Peyer's patch (tissue), 4 donors: ENCODE data around the gene KLF5. TPM values are rescaled to one million over a fixed set of nuclear protein-coding genes. Genes with fewer than 3 reads are reported as not detected.
A peak's percentile ranks its signal among the peaks of the same experiment; 100 is the strongest.

Experiments used
- DNase-seq, 3 donors: peaks; one replicate each; pipeline ENCODE4 v3.0.0-alpha.2; 2017 to 2019
- H3K27ac ChIP-seq, 4 donors: fragments of 200-600 bp; sonication (generic); one replicate each; pipeline ENCODE4 v1.5.1; 2016 to 2019
- H3K27me3 ChIP-seq, 2 donors: fragments of 200-600 bp; sonication (generic); one replicate each; pipeline ENCODE4 v1.5.1; 2019
- H3K36me3 ChIP-seq, 3 donors: fragments of 200-600 bp; sonication (generic); one replicate each; pipeline ENCODE4 v1.5.1; 2016 to 2019
- H3K4me1 ChIP-seq, 4 donors: fragments of 200-600 bp; sonication (generic); one replicate each; pipeline ENCODE4 v1.5.1; 2016 to 2019
- H3K4me3 ChIP-seq, 4 donors: fragments of 200-600 bp; sonication (generic); 1 replicate in 3 of 4; 2 replicates in 1 of 4; pipeline ENCODE4 v1.5.1; 2016 to 2019; ENCODE audit warnings: mild to moderate bottlenecking in 1 of 4
- H3K9me3 ChIP-seq, 4 donors: fragments of 200-600 bp; sonication (generic); one replicate each; pipeline ENCODE4 v1.5.1; 2016 to 2019; ENCODE audit warnings: mild to moderate bottlenecking in 1 of 4
- CTCF ChIP-seq, 6 experiments: fragments of 450-650 bp in 4 of 6; fragments of 200-600 bp in 2 of 6; sonication (generic) in 1 of 6; IDR thresholded peaks; one replicate each; pipeline ENCODE4 v1.5.1; 2017 to 2019; ENCODE audit warnings: antibody characterized with exemption in 6 of 6, mild to moderate bottlenecking in 3 of 6, moderate library complexity in 1 of 6
- POLR2A ChIP-seq, 2 donors: fragments of 450-650 bp; IDR thresholded peaks; one replicate each; pipeline ENCODE4 v1.5.1; 2017; ENCODE audit warnings: antibody characterized with exemption in 2 of 2, mild to moderate bottlenecking in 2 of 2, moderate library complexity in 2 of 2
- total RNA-seq, 4 donors: library from RNA; depleted of rRNA; stranded (reverse); fragments of >200 nt; gene quantifications; one replicate each; pipeline ENCODE4 v1.1.0, GENCODE V29; 2016

KLF5 gene
- total RNA-seq, 4 donors from 2014 or later = 70.1 to 250 (median 209) TPM

- no peak for TF ChIP-seq CTCF (IDR thresholded peaks at IDR 0.05)
- no peak for TF ChIP-seq POLR2A (IDR thresholded peaks at IDR 0.05)
- Histone ChIP-seq H3K4me3 (no peak overlapping the region), H3K27ac (no peak overlapping the region), H3K9me3 (no peaks in the 10 kb centered on the region), H3K36me3 (no peaks in the 10 kb centered on the region), H3K27me3 (no peaks in the 10 kb centered on the region), H3K4me1 (no peaks in the 10 kb centered on the region)
- no peak for DNase-seq
These were observed 23.9 kb upstream of the KLF5 start for GRCh38 chr13:73034901-73035300.

DNA sequence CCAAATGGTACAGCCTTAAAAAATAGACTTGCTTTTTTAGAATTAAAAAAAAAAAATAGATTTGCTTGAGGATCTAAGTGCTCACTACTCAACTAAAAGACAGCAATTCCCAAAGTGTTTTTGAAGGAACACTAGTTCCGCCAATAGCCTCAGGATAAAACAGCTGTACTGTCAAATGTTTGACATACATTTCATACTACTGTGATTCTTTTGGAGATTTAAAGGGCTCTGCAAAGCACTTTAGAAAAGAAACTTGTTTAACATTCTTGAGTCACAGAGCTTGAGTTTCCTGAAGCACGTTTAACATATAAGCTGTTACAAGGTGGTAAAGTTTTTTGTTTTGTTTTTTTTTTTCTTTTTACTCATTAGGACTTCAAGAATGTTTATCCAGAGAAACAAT, 23.1 kb upstream of the KLF5 start:
- no peak overlapping the region for H3K4me3 ChIP-seq
- H3K4me1 ChIP-seq = no peaks in the 10 kb centered on the region
- no peaks in the 10 kb centered on the region for H3K36me3 ChIP-seq
- no peaks in the 10 kb centered on the region for H3K9me3 ChIP-seq
- no peaks in the 10 kb centered on the region for H3K27me3 ChIP-seq
- TF ChIP-seq CTCF (IDR thresholded peaks at IDR 0.05) (no peak), POLR2A (IDR thresholded peaks at IDR 0.05) (no peak)
- DNase-seq = no peak
- no peak overlapping the region for H3K27ac ChIP-seq

DNA sequence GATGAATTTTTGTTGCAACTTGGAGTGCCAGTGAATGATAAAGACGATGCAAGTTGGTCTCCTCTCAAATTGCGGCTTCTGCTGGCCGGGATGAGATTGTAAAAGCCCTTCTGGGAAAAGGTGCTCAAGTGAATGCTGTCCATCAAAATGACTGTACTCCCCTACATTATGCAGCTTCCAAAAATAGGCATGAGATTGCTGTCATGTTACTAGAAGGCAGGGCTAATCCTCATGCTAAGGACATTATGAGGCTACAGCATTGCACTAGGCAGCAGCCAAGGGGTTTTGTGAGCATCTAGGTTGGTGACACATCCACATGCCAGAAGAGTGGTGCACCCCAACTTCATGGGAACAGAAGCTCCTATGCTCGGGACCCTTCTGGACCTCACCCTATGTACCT, 22.2 kb upstream of the KLF5 start:
- TF ChIP-seq CTCF (IDR thresholded peaks at IDR 0.05) (no peak), POLR2A (IDR thresholded peaks at IDR 0.05) (no peak)
- Histone ChIP-seq H3K4me1 (no peaks in the 10 kb centered on the region), H3K36me3 (no peaks in the 10 kb centered on the region), H3K27me3 (no peaks in the 10 kb centered on the region), H3K4me3 (no peak overlapping the region), H3K27ac (no peak overlapping the region), H3K9me3 (no peaks in the 10 kb centered on the region)
- no peak for DNase-seq

DNA sequence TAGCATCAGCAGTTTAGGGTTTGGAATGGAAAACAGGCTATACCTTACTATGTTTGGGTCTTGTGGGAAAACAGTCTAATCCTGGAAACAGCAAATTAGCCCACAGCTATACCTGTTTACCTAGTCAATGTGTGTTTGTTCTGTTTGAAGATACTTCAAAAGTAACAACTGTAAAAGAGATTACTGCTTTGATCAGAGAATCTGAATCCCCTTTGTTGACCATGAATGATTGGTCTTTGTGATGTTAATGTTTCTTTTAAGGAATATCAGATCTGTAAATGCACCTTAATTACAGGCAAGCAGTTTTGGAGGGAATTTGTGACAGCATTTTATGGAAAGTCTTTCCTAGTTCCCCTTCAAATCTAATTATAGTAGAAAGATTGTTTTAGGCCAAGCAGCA, 20.7 kb upstream of the KLF5 start:
- Histone ChIP-seq H3K4me1 (no peaks in the 10 kb centered on the region), H3K27ac (no peak overlapping the region), H3K4me3 (no peak overlapping the region), H3K36me3 (no peaks in the 10 kb centered on the region), H3K27me3 (no peaks in the 10 kb centered on the region), H3K9me3 (no peaks in the 10 kb centered on the region)
- no peak for TF ChIP-seq CTCF (IDR thresholded peaks at IDR 0.05)
- TF ChIP-seq POLR2A (IDR thresholded peaks at IDR 0.05) = no peak
- DNase-seq = no peak

DNA sequence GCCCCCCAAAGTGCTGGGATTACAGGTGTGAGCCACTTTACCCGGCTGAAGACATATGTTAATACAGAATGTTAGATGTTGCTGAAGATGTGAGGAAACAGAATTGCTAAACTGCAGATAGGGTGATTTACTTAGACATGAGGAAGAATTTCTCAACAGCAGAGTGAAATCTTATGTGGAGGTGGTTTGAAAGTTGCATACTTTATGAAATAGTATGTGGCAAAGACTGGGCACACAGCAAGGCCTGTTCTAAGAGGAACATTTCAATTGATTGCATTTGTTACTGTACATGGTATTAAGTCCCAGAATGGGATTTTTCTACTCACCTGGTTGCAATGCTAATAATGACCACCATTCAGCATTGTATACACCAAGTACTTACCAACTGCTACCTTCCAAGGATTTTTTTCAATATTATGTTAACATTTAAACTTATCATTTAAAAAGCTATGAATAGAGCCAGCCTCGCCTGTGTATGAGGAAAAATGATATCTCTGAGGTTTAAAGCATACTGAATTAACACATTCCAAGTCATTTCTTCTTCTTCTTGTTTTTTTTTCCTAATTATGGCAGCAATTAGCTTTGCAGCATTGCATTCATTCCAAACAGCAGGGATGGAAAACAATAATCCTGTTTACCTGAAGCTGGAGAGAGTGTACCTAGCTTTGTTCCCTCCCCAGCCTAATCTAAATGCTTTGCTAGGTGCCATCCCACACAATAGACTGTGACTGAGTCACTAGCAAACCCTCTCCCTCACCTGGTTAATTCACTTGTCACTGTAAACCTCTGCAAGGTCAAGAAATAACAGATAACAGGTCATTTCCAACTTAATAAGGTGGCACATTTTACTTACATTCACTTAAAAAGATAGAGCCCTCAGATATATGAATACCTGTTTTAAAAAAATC, 19.4 kb upstream of the KLF5 start:
- H3K36me3 ChIP-seq = no peaks in the 10 kb centered on the region
- H3K4me1 ChIP-seq = no peaks in the 10 kb centered on the region
- no peaks in the 10 kb centered on the region for H3K9me3 ChIP-seq
- peak overlapping the region in 1 of 4 donors; percentile 44 for H3K27ac ChIP-seq
- H3K4me3 ChIP-seq = no peak overlapping the region
- no peaks in the 10 kb centered on the region for H3K27me3 ChIP-seq
- peak in 2 of 6 experiments; percentile 19 to 31 for TF ChIP-seq CTCF (IDR thresholded peaks at IDR 0.05)
- no peak for TF ChIP-seq POLR2A (IDR thresholded peaks at IDR 0.05)
- DNase-seq = no peak
